ENCODE data around the gene GOLGA8B.
"Not testable (repeated sequence)": the region's sequence is repeated elsewhere in the genome, so short reads cannot be mapped to it uniquely, and the experiment has no call there.

The GOLGA8B gene, protein sequence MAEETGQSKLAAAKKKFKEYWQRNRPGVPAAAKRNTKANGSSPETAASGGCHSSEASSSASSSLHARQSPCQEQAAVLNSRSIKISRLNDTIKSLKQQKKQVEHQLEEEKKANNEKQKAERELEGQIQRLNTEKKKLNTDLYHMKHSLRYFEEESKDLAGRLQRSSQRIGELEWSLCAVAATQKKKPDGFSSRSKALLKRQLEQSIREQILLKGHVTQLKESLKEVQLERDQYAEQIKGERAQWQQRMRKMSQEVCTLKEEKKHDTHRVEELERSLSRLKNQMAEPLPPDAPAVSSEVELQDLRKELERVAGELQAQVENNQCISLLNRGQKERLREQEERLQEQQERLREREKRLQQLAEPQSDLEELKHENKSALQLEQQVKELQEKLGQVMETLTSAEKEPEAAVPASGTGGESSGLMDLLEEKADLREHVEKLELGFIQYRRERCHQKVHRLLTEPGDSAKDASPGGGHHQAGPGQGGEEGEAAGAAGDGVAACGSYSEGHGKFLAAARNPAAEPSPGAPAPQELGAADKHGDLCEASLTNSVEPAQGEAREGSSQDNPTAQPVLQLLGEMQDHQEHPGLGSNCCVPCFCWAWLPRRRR

DNA sequence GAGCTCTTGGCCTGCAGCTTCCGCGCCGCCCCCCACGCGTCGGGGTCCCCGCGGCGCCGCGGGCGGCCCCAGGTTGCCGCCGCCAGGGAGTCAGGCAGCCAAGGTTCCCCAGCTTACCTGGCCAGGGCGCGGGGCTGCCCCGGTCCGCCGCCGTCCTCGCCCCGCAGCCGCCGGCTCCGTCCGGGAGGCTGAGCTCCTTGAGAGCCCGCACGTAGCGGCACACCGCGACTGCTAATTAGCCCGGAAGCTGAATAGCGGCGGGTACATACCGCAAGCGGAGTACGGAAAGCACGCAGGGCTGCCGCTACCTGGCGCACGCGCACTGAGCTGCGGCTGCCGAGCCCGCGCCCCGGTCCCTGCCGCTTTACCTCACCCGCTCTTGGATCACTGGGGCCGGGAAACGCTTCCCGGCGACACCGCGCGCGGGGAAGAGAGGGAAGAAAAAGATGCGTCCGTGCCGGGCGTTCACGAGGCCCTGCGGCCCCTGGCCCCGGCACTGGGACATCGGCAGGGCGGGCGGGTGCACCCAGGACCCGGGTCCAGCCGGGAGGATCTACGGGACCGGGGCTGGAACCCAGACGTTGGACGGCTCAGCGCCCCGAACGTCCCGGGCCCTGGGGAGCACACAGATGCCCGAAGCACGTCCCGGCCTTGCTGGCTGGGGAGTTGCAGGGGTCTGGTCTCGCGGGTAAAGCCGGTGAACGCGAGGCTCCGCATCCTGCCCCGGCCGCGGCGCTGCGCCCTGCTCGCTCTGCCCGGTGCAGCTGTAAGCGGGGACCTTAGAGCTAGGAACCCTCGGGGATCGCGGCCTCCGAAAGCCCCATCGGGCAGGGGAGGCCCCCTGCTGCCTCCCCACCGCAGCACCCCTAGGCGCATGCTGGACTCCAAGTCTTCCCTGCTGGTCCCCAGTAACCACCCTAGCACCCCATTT, at the start of gene GOLGA8B:
GOLGA8B (minus strand) TSS at position 253 of the 931 bp plus-strand sequence. CDS start 47,739 bp downstream, outside the sequence.
- TF ChIP-seq POLR2A (IDR thresholded peaks at IDR 0.05; ENCODE audit: low read length), result peak; percentile 43
- TF ChIP-seq GATA1 (IDR thresholded peaks at IDR 0.05; ENCODE audit: low read depth, low read length), result no peak
- peak; percentile 74 to 78 for DNase-seq

GRCh38 chr15:34633165-34633564, 49.7 kb upstream of the GOLGA8B start:
- DNase-seq, result not testable (repeated sequence)

DNA sequence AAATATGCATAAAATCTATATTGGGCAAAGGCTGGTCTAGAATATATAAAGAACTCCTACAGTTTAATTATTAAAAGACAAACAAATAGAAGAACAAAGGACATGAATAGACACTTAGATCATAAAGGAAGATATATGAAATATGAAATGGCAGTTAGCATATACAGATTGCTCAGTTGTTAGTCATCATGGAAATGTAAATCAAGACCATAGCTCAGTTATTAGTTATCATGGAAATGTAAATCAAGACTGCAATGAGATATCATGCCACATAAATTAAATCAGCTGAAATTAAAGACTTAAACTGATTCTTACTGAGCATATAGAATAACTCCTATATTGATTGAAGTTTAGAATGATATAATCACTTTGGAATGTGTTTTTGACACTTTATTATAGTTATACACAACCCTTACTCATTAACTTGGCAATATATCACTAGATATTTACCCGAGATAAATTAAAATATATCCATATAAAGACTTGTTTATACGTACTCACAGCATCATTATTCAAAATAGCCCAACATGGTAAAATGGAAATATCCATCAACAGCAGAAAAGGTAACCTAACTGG, 45.2 kb upstream of the GOLGA8B start:
- TF ChIP-seq POLR2A (IDR thresholded peaks at IDR 0.05; ENCODE audit: low read length) (no peak), GATA1 (IDR thresholded peaks at IDR 0.05; ENCODE audit: low read depth, low read length) (no peak)
- no peak for DNase-seq

GRCh38 chr15:34625007-34625406, 41.6 kb upstream of the GOLGA8B start:
- DNase-seq, result no peak

DNA sequence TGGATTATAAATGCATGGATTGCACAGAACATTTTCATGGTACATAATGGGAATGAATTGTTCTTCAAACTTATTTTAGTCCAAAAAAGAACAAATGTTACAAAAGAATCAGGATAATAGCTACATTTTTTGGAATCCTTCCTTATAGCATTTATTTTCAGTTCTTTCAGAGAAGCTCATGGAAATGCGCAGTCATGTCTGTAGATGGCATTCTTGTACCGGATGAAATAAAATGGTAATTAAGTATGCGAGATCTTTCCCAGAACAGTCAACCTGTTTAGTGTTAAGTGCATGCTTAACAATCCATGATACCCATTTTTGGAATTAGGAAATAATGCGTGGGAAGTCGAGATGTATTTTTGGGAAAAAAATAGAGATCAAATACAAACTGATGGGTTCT, 38.2 kb upstream of the GOLGA8B start:
- TF ChIP-seq GATA1 (IDR thresholded peaks at IDR 0.05; ENCODE audit: low read depth, low read length), result no peak
- TF ChIP-seq POLR2A (IDR thresholded peaks at IDR 0.05; ENCODE audit: low read length), result no peak
- DNase-seq, result no peak

More at GRCh38 chr15:34625007-34625406, 41.6 kb upstream of the GOLGA8B start:
- no peak for TF ChIP-seq POLR2A (IDR thresholded peaks at IDR 0.05; ENCODE audit: low read length)
- no peak for TF ChIP-seq GATA1 (IDR thresholded peaks at IDR 0.05; ENCODE audit: low read depth, low read length)

GRCh38 chr15:34620814-34621213, 37.4 kb upstream of the GOLGA8B start:
- DNase-seq, result no peak
- TF ChIP-seq POLR2A (IDR thresholded peaks at IDR 0.05; ENCODE audit: low read length) (no peak), GATA1 (IDR thresholded peaks at IDR 0.05; ENCODE audit: low read depth, low read length) (no peak)

DNA sequence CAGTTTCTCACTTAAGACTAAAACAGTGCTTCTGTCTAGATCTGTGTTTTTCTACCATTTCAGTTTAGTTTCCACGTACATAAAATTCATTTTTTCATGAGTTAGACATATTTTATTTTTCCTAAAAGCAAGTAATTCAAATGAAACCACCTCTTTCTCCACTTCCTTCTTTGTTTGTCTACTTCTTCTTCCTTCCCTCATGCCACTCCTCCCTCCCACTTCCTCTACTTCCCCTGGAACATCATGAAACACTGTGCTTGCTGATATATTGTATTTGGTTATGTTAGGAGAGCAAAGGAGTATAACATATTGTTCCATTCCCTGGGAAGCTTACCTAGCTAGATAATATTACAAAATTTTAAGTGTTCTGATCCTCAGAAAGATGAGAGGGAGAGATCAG, 36.7 kb upstream of the GOLGA8B start:
- TF ChIP-seq GATA1 (IDR thresholded peaks at IDR 0.05; ENCODE audit: low read depth, low read length) (no peak), POLR2A (IDR thresholded peaks at IDR 0.05; ENCODE audit: low read length) (no peak)
- no peak for DNase-seq

DNA sequence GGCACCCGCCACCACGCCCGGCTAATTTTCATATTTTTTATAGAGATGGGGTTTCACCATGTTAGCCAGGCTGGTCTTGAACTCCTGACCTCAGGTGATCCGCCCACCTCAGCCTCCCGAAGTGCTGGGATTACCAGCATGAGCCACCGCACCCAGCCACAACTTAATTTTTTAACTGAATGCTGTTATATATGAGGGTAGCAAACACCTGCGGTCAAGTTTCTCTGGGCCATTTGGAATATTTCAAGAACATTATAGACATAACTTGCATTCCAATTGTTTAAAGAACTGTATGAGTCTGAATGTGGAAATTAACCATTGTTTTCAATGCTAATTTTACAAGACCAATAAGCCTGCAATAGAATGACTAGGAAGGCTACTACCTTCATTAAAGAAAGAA, 35.7 kb upstream of the GOLGA8B start:
- TF ChIP-seq GATA1 (IDR thresholded peaks at IDR 0.05; ENCODE audit: low read depth, low read length) (no peak), POLR2A (IDR thresholded peaks at IDR 0.05; ENCODE audit: low read length) (no peak)

DNA sequence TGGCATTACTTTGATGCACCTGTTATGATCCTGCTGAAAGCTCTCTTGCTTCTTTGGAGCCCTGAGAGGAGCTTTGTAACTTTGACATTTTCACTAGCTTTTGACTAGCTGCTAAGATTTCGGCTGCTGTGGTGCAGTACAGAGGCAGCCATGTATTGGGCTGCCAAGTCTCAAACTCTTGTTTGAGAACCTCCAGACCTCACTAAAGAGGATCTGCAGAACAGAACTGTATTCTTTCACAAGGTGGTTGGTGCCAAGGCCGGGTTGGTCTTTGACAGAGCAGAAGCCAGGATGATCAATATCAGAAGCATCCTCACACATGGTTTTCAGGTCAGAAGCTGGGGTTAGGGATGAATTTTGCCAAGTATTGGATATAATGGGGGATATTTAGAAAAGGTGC, 34.6 kb upstream of the GOLGA8B start:
- DNase-seq, result no peak
- TF ChIP-seq GATA1 (IDR thresholded peaks at IDR 0.05; ENCODE audit: low read depth, low read length) (no peak), POLR2A (IDR thresholded peaks at IDR 0.05; ENCODE audit: low read length) (no peak)

More for the DNA sequence above, 35.7 kb upstream of the GOLGA8B start:
- no peak for DNase-seq

GRCh38 chr15:34616613-34617012, 33.2 kb upstream of the GOLGA8B start:
- no peak for DNase-seq

GRCh38 chr15:34613997-34614396, 30.5 kb upstream of the GOLGA8B start:
- TF ChIP-seq GATA1 (IDR thresholded peaks at IDR 0.05; ENCODE audit: low read depth, low read length) (no peak), POLR2A (IDR thresholded peaks at IDR 0.05; ENCODE audit: low read length) (no peak)
- no peak for DNase-seq

More at GRCh38 chr15:34616613-34617012, 33.2 kb upstream of the GOLGA8B start:
- TF ChIP-seq POLR2A (IDR thresholded peaks at IDR 0.05; ENCODE audit: low read length), result no peak
- no peak for TF ChIP-seq GATA1 (IDR thresholded peaks at IDR 0.05; ENCODE audit: low read depth, low read length)

- DNase-seq, result no peak
- TF ChIP-seq GATA1 (IDR thresholded peaks at IDR 0.05; ENCODE audit: low read depth, low read length), result no peak
- TF ChIP-seq POLR2A (IDR thresholded peaks at IDR 0.05; ENCODE audit: low read length), result no peak
Measured at GRCh38 chr15:34613301-34613700, 29.9 kb upstream of the GOLGA8B start.

DNA sequence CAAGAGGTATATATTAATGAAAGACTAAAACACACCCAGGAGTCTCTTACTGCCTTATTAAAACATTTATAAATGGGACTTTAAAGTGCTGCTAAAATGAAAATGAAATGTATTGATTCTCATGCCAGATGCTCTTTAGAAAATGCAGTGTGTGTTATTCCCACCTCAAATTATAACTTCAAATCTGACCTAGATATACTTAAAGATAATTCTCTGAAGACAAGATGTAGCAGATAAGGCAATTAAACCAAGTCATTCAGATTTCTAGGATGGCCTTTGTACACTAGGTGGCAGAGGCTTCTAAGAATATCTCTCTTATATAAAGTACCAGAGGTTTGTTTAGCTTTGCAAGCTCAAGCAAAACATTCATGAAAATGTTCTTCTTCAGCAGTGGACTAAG, 26.9 kb upstream of the GOLGA8B start:
- no peak for DNase-seq
- TF ChIP-seq GATA1 (IDR thresholded peaks at IDR 0.05; ENCODE audit: low read depth, low read length) (no peak), POLR2A (IDR thresholded peaks at IDR 0.05; ENCODE audit: low read length) (no peak)

All from erythroblast (primary cell).